DND-41 (cell line): ENCODE data around the gene GNG12.

Experiments
- CTCF ChIP-seq: IDR thresholded peaks from 2 replicates; pipeline ENCODE4 v1.5.1; 2012; ENCODE audit warnings: borderline replicate concordance, low read length, moderate library complexity, mild to moderate bottlenecking; ENCODE audit not compliant: poor library complexity, severe bottlenecking; ENCODE audit errors: extremely low read depth
- EZH2 ChIP-seq: IDR thresholded peaks from 3 replicates; pipeline ENCODE4 v1.6.1; 2012; ENCODE audit warnings: borderline replicate concordance, low read depth, mild to moderate bottlenecking, moderate library complexity, low read length, inconsistent platforms; ENCODE audit not compliant: severe bottlenecking

- no peak for TF ChIP-seq CTCF
- no peak for TF ChIP-seq EZH2
Measured at GRCh38 chr1:67729872-67730271, 103.4 kb downstream of the GNG12 start.
